NK-92 (cell line): Measurements from ENCODE around the gene SMIM33.
"Not testable (repeated sequence)": the region's sequence is repeated elsewhere in the genome, so short reads cannot be mapped to it uniquely, and the experiment has no call there.

ENCODE experiments used
- DNase-seq: peaks from one replicate; lab custom pipeline; 2025; ENCODE audit not compliant: unreplicated experiment; lab: John Stamatoyannopoulos, UW

The SMIM33 gene

DNA sequence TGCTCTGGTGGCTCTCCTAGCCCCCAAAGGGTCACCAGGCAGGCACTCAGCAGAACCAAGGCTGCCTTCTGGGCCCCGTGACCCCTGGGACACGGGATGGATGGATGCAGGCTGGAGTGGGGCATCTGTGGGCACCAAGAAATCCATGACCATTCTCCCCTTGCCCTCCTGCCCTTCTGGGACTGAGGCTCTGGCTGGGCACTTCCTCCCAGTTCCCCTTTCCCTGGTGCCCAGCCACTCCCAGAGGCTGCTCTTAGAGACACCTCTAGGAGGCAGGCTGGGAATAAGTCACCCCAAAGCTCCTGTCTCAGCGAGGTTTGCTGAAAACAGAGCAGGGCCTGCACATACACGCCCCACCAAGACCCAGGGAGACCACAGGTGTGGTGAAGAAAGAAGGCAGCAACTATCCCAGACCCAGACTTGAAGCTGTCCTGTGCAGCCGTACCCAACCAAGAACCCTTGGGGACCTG is 10.8 kb downstream of the SMIM33 start:
- no peak for DNase-seq

GRCh38 chr5:139482050-139482889 is 11.5 kb downstream of the SMIM33 start, which contains the start of gene STING1:
STING1 (minus strand) TSS chr5:139482758; CDS start chr5:139481704, 1,054 bp downstream.
- no peak for DNase-seq

DNA sequence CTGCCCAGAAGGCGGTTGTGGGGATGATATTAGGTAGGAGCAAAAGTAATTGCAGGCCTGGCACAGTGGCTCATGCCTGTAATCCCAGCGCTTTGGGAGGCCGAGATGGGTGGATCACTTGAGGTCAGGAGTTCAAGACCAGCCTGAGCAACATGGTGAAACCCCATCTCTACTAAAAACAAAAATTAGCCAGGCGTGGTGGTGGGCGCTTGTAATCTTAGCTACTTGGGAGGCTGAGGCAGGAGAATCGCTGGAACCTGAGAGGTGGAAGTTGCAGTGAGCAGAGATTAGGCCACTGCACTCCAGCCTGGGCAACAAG is 12.0 kb downstream of the SMIM33 start:
- DNase-seq: not testable (repeated sequence)

DNA sequence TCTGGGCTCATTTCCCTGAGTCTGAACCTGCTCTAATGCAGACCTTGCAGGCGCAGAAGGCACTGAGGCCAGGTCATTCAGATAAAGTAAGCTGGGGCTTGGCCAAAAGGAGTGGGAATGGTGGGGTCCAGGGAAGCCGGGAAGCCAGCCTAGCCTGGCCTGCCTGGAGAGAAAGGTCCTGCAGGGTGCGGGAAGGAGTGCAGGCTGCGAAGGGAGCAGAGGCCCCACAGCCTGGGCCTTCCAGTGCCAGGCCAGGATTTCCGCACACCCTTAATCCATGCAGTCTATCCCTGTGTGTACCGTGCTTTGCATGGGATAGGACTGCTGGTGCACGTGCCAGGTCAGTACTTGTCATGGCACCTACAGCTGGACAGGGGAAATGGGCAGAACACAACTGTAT is 15.4 kb downstream of the SMIM33 start:
- no peak for DNase-seq

- DNase-seq: no peak
These were observed 17.5 kb downstream of the SMIM33 start for GRCh38 chr5:139488260-139488659.

DNA sequence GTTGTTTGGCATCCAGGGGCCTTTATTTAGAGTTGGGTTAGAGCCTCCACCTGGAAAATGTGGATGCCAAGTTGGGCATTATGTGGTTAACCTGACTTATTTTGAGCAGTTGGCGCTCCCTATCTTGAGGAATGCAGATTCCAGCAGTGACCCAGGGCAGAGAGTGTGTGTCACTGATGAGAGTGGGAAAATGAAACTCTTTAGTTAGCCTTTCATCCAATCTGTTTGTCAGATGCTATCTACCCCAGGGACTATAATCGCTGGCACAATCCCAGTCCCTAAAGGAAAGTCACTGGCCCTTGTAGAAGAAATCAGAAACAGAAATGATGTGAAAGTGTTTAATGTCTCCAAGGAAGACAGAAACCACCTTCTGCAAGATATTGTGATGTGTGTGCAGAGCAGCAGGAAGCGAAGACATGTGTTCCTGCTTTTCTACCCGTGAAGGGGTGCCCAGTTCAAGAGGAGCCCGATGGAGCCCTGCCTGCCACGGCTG is 21.9 kb downstream of the SMIM33 start:
- DNase-seq: no peak

DNA sequence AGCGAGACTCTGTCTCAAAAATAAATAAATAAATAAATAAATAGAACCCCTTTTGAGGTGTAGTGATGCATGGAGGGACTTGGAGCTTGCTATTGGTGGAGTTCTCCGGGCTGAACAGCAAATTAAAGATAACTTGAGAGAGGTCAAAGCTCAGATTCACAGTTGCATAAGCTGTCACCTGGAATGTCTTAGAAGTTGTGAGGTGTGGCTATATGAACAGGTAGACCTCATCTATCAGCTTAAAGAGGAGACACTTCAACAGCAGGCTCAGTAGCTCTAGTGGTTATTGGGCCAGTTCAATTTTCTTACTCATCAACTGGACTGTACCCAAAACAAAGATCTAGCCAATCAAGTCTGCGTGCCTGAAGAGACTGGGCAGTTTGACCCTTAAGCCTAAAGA is 23.5 kb downstream of the SMIM33 start:
- DNase-seq: no peak

DNA sequence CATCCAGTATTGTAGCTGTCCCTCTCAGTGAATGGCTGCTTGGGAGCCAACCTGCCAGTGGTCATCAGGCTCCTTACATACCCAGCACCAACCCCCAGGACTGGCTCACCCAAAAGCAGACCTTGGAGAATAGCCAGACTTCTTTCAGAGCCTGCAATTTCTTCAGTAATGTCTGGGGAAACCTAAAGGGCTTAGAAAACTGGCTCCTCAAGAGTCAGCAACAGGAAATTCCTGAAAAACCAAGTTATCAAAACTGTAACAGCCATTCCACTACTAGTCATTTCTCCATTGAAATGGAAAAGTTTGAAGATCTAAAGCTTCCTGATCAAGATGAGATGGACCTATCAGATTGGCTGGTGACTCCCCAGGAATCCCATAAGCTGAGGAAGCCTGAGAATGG is 24.0 kb downstream of the SMIM33 start:
- no peak for DNase-seq

GRCh38 chr5:139495638-139496435 is 25.0 kb downstream of the SMIM33 start:
- no peak for DNase-seq

DNA sequence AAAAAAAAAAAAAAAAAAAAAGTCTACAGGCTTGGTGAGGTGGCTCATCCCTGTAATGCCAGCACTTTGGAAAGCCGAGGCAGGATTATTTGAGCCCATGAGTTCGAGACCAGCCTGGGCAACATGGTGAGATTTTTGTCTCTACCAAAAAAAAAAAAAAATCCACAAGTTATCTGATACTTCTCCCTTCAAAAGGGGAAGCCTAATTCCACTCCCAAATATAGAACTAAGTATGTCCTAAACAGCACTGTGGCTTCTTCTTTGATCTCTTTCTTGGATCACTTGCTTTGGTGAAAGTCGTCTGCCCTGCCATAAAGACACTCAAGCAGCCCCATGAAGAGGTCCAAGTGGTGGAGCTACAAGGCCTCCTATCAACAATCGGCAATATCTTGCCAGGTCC is 30.6 kb downstream of the SMIM33 start:
- DNase-seq: no peak

GRCh38 chr5:139503036-139503817 is 32.4 kb downstream of the SMIM33 start:
- not testable (repeated sequence) for DNase-seq

DNA sequence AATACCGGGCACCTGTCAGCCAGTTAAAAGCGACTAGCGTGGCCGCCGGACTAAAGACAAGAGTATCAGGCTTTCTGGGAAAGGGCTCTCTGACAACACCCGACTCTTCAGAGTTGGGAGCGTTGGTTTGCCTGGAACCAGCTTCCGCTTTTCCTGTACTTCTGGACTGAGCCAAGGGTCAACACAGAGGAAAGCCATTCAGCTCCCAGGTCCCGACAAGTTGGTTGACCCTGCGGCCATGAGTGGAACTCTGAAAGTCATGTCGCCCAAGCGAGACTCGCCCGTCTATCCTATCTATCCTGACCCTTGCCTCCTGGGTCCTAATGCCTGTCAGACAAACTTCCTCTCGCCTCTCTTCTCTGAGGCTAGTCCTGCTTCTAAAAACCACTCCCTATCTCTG is 33.1 kb downstream of the SMIM33 start:
- not testable (repeated sequence) for DNase-seq

- not testable (repeated sequence) for DNase-seq
These were observed 33.9 kb downstream of the SMIM33 start for GRCh38 chr5:139504722-139505121.

DNA sequence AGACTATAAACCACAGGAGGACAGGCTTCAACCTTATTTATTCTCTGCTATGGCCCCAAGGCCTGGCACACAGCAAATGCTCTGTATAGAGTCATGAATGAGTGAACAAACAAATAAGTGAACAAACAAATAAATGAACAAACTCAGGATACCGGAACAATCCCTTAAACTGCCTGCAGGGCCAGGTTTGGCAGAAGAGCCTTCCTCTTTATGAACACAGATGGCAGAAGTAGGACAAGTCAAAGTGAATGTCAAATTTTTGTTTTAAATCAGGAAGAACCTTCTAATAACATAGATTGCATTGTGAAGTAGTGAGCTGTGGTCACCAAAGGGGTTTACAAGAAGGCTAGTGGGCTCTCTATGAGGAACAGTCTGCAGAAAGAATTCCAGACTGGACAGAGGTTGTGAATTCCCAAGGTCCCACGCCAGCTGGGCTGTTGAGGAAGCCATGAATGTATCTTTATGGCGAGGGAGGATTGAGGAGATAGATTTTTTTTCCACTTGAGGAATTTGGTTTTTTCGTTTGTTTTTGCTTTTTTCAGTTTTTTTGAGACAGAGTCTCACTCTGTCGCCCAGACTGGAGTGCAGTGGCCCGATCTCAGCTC is 42.1 kb downstream of the SMIM33 start:
- no peak for DNase-seq

GRCh38 chr5:139513434-139513833 is 42.6 kb downstream of the SMIM33 start:
- DNase-seq: peak; percentile 14

DNA sequence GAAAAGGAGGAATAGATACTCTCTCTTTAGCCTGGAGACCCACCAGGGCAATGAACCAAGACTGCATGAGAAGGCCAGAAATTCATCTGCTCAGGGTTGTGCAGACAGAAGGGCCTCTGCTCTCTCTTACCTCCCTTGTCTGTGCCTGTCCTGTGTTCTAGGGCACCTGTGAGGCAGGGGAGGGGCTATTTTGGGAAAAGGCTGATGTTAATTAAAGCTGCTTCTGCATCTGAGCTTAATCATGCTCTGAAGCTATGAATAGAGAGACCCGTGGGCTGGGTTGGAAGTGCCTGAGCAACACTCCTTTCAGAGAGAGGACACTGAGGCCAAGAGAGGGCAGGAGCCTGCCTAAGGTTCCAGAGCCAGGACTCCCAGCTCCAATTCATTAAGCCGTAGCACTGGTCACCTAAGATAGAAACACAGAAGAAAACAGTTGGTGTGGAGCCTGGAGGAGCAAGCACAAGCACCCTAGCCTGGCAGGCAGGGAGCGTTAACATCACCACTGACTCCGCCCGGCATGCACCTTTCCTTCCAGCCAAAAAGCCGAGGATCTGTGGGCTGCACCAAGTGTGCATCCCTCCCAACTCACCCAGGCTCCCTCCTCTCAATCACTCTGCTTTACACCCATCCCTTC is 43.2 kb downstream of the SMIM33 start:
- DNase-seq: no peak

DNA sequence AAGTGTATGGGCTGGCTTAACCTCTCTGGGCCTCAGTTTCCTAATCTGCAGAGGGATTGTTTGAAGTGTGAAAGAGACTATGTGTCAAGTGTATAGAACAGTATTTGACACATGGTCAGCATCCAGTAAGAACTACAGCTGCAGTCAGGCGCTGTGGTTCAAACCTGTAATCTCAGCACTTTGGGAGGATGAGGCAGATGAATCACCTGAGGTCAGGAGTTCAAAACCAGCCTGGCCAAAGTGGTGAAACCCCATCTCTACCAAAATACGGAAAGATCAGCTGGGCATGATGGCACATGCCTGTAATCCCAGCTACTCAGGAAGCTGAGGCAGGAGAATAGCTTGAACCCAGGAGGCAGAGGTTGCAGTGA is 43.7 kb downstream of the SMIM33 start:
- no peak for DNase-seq

GRCh38 chr5:139517683-139518564 is 47.1 kb downstream of the SMIM33 start:
- DNase-seq: no peak
